B cell (primary cell): Measurements from ENCODE around the gene VIPAS39. TPM values are rescaled to one million over a fixed set of nuclear protein-coding genes. Genes with fewer than 3 reads are reported as not detected.

Source experiments
- ATAC-seq: fragments of 200-7000 bp; cut with Tn5 transposase; one replicate; pipeline ENCODE4 v1.10.0; 2021; ENCODE audit warnings: low read depth, mild to moderate bottlenecking, moderate number of reproducible peaks, moderate library complexity
- CTCF ChIA-PET: fragments of 350-600 bp; sonication (Branson Sonifier 250); formaldehyde crosslinking; loops from one replicate; lab custom pipeline; 2021; ENCODE audit warnings: antibody characterized with exemption, inconsistent platforms; lab: Charles Lee
- POLR2A ChIA-PET: fragments of 350-600 bp; sonication (Branson Sonifier 250); formaldehyde crosslinking; loops from one replicate; lab custom pipeline; 2021; ENCODE audit warnings: antibody characterized with exemption; lab: Charles Lee
- DNase-seq: peaks from one replicate; pipeline ENCODE4 v3.0.0; 2013
- H2AFZ ChIP-seq: 2 replicates; pipeline ENCODE4 v1.6.1; 2012; ENCODE audit warnings: mild to moderate bottlenecking, low read depth, low read length; ENCODE audit not compliant: insufficient read depth, poor library complexity, severe bottlenecking
- H3K27ac ChIP-seq, 2 donors: 1 replicate in 1 of 2; 2 replicates in 1 of 2; pipeline ENCODE4 v1.5.1; 2012 to 2013; ENCODE audit warnings: low read length in 2 of 2, mild to moderate bottlenecking in 2 of 2, moderate library complexity in 1 of 2
- H3K27me3 ChIP-seq, 4 experiments: fragments of 200-600 bp in 1 of 4; sonication (generic) in 1 of 4; replicated peaks in 1 of 4; 1 replicate in 2 of 4; 2 replicates in 2 of 4; pipeline versions ENCODE4 v1.6.1 to v1.7.0; 2013 to 2016; ENCODE audit warnings: low read length in 3 of 4, mild to moderate bottlenecking in 2 of 4, mixed read lengths in 1 of 4, moderate library complexity in 1 of 4; ENCODE audit not compliant: insufficient read depth in 4 of 4, control insufficient read depth in 3 of 4; ENCODE audit errors: control extremely low read depth in 1 of 4
- H3K36me3 ChIP-seq, 2 experiments: replicated peaks in 1 of 2; 1 replicate in 1 of 2; 2 replicates in 1 of 2; pipeline versions ENCODE4 v1.6.1 to v1.7.1; 2013; ENCODE audit warnings: low read length in 1 of 2; ENCODE audit not compliant: insufficient read depth in 2 of 2, control insufficient read depth in 1 of 2; ENCODE audit errors: control extremely low read depth in 1 of 2, extremely low read depth in 1 of 2
- H3K4me1 ChIP-seq, 2 donors: fragments of 200-600 bp in 1 of 2; sonication (generic) in 1 of 2; 1 replicate in 1 of 2; 2 replicates in 1 of 2; pipeline versions ENCODE4 v1.5.1 to v1.6.1; 2013 to 2017; ENCODE audit warnings: low read length in 2 of 2; ENCODE audit not compliant: control insufficient read depth in 2 of 2, insufficient read depth in 2 of 2
- H3K4me2 ChIP-seq: replicated peaks from 2 replicates; pipeline ENCODE3; 2012; ENCODE audit warnings: mild to moderate bottlenecking, low read depth, low read length; ENCODE audit not compliant: poor library complexity, severe bottlenecking
- H3K4me3 ChIP-seq, 5 experiments: fragments of 200-600 bp in 1 of 5; sonication (generic) in 1 of 5; 1 replicate in 3 of 5; 2 replicates in 2 of 5; pipeline versions ENCODE4 v1.5.1 to v1.7.0; 2011 to 2016; ENCODE audit warnings: low read length in 4 of 5, mild to moderate bottlenecking in 4 of 5, low read depth in 2 of 5, control low read depth in 1 of 5, moderate library complexity in 1 of 5; ENCODE audit not compliant: insufficient read depth in 1 of 5; ENCODE audit errors: control extremely low read depth in 1 of 5, extremely low read depth in 1 of 5
- H3K79me2 ChIP-seq: fragments of 200-600 bp; sonication (generic); one replicate; pipeline ENCODE4 v1.6.0; 2016; ENCODE audit warnings: low read length; ENCODE audit not compliant: control insufficient read depth, insufficient read depth
- H3K9ac ChIP-seq: fragments of 200-600 bp; sonication (generic); 2 replicates; pipeline ENCODE4 v1.6.1; 2017; ENCODE audit warnings: mild to moderate bottlenecking, low read length, moderate library complexity
- H3K9me3 ChIP-seq, 3 donors: one replicate each; pipeline versions ENCODE4 v1.6.1 to v1.7.1; 2013; ENCODE audit warnings: low read length in 2 of 3; ENCODE audit not compliant: control insufficient read depth in 2 of 3, insufficient read depth in 1 of 3; ENCODE audit errors: control extremely low read depth in 1 of 3
- H4K20me1 ChIP-seq: 2 replicates; pipeline ENCODE4 v1.6.0; 2012; ENCODE audit warnings: mild to moderate bottlenecking, low read length; ENCODE audit not compliant: insufficient read depth, control insufficient read depth, poor library complexity, severe bottlenecking
- H3K27ac Mint-ChIP-seq: one replicate; pipeline ENCODE4 v1.8.0; 2021; ENCODE audit warnings: mixed read lengths
- H3K27me3 Mint-ChIP-seq: one replicate; pipeline ENCODE4 v1.8.0; 2021; ENCODE audit warnings: mixed read lengths
- H3K4me1 Mint-ChIP-seq: one replicate; pipeline ENCODE4 v1.8.0; 2021; ENCODE audit warnings: mixed read lengths
- H3K4me3 Mint-ChIP-seq: one replicate; pipeline ENCODE4 v1.8.0; 2021; ENCODE audit warnings: mixed read lengths
- H3K9me3 Mint-ChIP-seq: one replicate; pipeline ENCODE4 v1.8.0; 2022; ENCODE audit warnings: mixed read lengths; ENCODE audit not compliant: insufficient read depth
- CTCF ChIP-seq: fragments of 200-600 bp; IDR thresholded peaks from one replicate; pipeline ENCODE4 v1.8.0; 2022; ENCODE audit warnings: antibody characterized with exemption, mild to moderate bottlenecking
- EZH2 ChIP-seq: IDR thresholded peaks from 2 replicates; pipeline ENCODE4 v1.6.1; 2012; ENCODE audit warnings: borderline replicate concordance, low read depth, mild to moderate bottlenecking, moderate library complexity, low read length; ENCODE audit not compliant: insufficient read depth, poor library complexity, severe bottlenecking
- WGBS: methylation state at CpG from one replicate; pipeline ENCODE4 v1.1.5; 2013; ENCODE audit warnings: missing lambda C conversion rate; ENCODE audit not compliant: insufficient coverage; 5-methylcytosine and 5-hydroxymethylcytosine counted together
- intact Hi-C: fragments of 100-400 bp; cut with micrococcal nuclease; formaldehyde crosslinking; loops from one replicate; pipeline ENCODE4 v1.10.0; 2022
- polyA plus RNA-seq: library from polyadenylated mRNA; depleted of rRNA; stranded (reverse); fragments of >200 nt; gene quantifications from 2 replicates; pipeline ENCODE4 v1.2.3, GENCODE V29; 2012
- total RNA-seq, 2 donors: library from RNA; stranded (reverse); fragments of 120-200 nt in 1 of 2; gene quantifications; 1 replicate in 1 of 2; 2 replicates in 1 of 2; pipeline versions ENCODE4 v1.2.3 to v1.2.4, GENCODE V29; 2013 to 2022

VIPAS39 gene
- total and polyA plus RNA-seq, 2 donors (not counting 1 experiment from before 2014, with no cell fraction given): 17.4 to 25.9 TPM

DNA sequence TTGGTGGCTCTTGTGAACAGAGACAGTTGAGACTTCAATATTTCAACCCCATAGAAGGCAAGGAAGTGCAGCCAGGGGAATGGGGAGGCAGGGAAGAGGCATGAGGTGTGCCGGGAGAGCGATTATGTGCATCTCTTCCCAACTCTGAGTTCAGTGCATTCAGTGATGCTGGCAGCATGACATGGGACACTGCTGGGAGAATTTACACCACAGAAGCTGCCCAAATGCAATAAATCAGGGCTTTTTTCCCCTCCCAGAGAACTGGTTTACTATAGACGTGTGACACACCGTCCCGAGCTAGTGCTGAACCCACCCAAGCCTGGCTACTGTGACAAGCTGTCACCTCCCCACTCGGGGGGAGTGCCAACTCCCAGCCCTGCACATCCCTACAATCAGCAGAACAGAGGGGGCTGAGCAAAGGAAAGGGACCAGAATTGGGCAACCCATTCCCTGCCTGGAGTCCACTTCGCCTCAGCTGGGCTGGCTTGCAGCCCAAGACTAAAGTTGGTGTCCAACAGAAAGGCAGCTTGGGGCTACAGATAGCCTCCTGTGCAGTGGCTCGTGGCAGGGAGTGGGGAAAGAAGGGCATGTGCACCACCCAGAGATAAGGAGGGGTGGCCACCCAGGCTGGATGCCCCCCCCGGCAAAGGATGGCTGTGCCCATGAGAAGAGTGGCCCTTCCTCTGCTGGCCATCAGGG is 17.2 kb upstream of the VIPAS39 start:
- H3K4me1 ChIP-seq: peaks cover 3 to 6% of the 10 kb centered on the region in 2 donors
- CTCF ChIA-PET: no interaction called here
- H3K27ac ChIP-seq: no peak overlapping the region
- H4K20me1 ChIP-seq: no peaks in the 10 kb centered on the region
- TF ChIP-seq CTCF (no peak), EZH2 (no peak)
- H3K4me3 ChIP-seq: no peak overlapping the region
- no peak overlapping the region for H3K27ac Mint-ChIP-seq
- H3K4me3 Mint-ChIP-seq: no peak overlapping the region
- peaks cover 0 to 5% of the 10 kb centered on the region in 2 experiments for H3K36me3 ChIP-seq
- POLR2A ChIA-PET: no interaction called here
- no peak overlapping the region for H3K9ac ChIP-seq
- no peaks in the 10 kb centered on the region for H3K27me3 ChIP-seq
- no peaks in the 10 kb centered on the region for H3K27me3 Mint-ChIP-seq
- 86% methylated on average over 9 of the region's 9 CpGs for WGBS
- H3K4me2 ChIP-seq: no peak overlapping the region
- H2AFZ ChIP-seq: no peak overlapping the region
- H3K9me3 Mint-ChIP-seq: no peaks in the 10 kb centered on the region
- no peaks in the 10 kb centered on the region for H3K4me1 Mint-ChIP-seq
- intact Hi-C loops: no loop called here
- H3K79me2 ChIP-seq: no peaks in the 10 kb centered on the region
- ATAC-seq (no peak), DNase-seq (no peak)
- no peaks in the 10 kb centered on the region for H3K9me3 ChIP-seq

GRCh38 chr14:77473921-77474320 is 16.5 kb upstream of the VIPAS39 start:
- no peaks in the 10 kb centered on the region for H3K79me2 ChIP-seq
- no peaks in the 10 kb centered on the region for H4K20me1 ChIP-seq
- Mint-ChIP-seq H3K4me3 (no peak overlapping the region), H3K9me3 (no peaks in the 10 kb centered on the region), H3K27me3 (no peaks in the 10 kb centered on the region), H3K27ac (no peak overlapping the region), H3K4me1 (no peaks in the 10 kb centered on the region)
- no peak overlapping the region for H3K4me3 ChIP-seq
- 80% methylated on average over 4 of the region's 5 CpGs for WGBS
- H3K4me1 ChIP-seq: peaks cover 3 to 6% of the 10 kb centered on the region in 2 donors
- H2AFZ ChIP-seq: no peak overlapping the region
- H3K36me3 ChIP-seq: peaks cover 0 to 11% of the 10 kb centered on the region in 2 experiments
- TF ChIP-seq EZH2: no peak
- no peak for TF ChIP-seq CTCF
- H3K27me3 ChIP-seq: no peaks in the 10 kb centered on the region
- ATAC-seq: no peak
- no peak overlapping the region for H3K9ac ChIP-seq
- DNase-seq: no peak
- CTCF ChIA-PET: no interaction called here
- H3K27ac ChIP-seq: no peak overlapping the region
- POLR2A ChIA-PET: no interaction called here
- H3K4me2 ChIP-seq: no peak overlapping the region
- no peaks in the 10 kb centered on the region for H3K9me3 ChIP-seq
- intact Hi-C loops: no loop called here
